Activated gamma-delta T cell treated with anti-CD3 and anti-CD28 coated beads, Interleukin-2, amount 50 U/mL, for 16 hours (primary cell): Measurements from ENCODE around the gene CYP4A22.
A peak's percentile ranks its signal among the peaks of the same experiment; 100 is the strongest.
"Not testable (repeated sequence)": the region's sequence is repeated elsewhere in the genome, so short reads cannot be mapped to it uniquely, and the experiment has no call there.

ENCODE experiments used
- DNase-seq: peaks from one replicate; pipeline ENCODE4 v3.0.0-alpha.2; 2020; ENCODE audit warnings: low read depth

Gene CYP4A22

DNA sequence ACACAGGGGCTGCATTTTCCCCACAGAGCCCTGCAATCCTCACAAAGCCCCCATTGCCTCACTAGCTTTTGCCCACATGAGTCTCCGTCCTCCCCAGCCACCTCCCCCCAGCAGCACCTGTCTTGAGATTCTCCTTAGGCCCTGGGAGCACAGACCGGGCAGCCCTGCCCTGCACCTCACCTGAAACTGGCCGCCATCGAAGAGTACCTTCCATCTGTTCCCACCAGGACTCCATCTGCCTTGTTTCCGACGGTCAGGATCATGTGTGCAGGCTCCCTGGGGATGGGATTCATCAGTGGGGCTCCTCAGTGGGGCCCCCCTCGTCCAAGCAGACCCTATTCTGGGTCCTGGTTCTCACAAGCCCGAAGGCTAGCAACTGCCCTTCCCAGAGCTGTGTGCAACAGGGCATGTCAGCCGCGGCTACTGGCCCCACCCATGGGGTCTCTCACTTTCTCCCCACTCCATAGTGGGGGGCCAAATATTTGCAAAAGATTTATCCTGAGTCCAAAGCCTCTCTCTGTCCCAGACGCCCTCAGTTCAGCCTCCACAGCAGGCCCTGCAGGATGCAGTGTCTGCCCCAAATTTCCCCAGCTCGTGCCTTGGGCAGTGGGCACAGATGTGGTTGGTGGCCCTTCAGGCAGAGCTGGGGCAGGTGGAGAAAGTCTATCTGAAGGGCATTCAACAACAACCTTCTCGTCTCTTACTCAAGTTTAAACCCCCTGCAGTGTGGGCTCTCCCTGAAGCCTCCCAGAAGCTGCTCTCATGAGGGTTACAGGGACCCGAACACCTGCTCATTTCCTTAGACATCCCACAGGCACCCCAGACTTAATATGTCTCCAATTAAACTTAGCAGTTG is 47.8 kb downstream of the CYP4A22 start:
- DNase-seq: no peak

GRCh38 chr1:47186267-47187185 is 49.3 kb downstream of the CYP4A22 start:
- DNase-seq: no peak

GRCh38 chr1:47187231-47187925 is 50.1 kb downstream of the CYP4A22 start:
- no peak for DNase-seq

DNA sequence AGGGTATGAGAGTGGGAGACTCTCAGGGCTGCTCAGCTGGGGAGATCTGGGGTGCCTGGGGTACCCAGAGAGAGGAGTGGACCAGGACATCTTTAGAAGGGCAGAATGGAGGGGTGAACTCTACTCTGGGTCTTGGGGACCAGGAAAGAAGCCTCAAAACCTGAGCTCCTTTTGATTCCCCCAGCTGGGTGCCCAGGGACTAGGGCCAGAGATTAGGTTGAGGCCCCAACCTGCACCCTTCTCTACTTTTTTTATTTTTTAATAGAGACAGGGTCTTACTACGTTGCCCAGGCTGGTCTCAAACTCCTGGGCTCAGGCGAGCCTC is 50.6 kb downstream of the CYP4A22 start:
- no peak for DNase-seq

GRCh38 chr1:47188791-47189785 is 51.8 kb downstream of the CYP4A22 start:
- DNase-seq: no peak

DNA sequence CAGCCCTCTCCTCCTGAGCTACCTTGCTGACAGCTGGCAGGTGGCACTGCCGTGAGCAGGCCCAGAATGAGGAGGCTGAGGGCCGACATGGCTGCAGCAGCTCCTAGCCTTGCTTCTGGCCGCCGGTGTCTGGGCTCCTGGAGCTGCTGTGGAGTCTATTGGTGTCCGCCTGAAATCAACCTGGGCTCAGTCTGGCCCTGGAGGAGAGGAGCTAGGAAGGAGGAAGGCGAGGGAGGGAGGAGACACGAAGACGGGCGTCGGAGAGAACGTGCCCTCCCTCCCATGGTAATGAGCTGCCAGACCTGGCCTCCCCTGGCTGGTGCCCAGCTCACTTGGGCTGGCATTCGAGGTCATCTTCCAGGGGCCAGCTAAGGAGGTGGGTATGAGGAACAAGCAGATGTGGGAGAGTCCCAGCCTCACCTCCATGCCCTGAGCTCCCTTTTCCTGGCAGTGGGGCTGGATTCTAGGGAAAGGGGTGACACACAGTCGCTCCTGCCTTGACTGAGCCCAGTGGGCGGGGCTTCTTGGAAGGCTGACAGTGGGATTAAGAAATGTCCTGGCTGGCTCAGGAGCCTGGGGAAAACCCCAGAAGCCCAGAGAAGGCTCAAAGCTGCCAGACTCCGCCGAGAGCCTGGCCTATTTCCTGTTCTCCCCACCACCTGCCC is 52.7 kb downstream of the CYP4A22 start, which contains the start of gene PDZK1IP1:
Gene PDZK1IP1 (minus strand): TSS at position 193 of the 665 bp plus-strand sequence. CDS start 104 bp downstream, at position 89.
- DNase-seq: no peak

- DNase-seq: no peak
Observed at GRCh38 chr1:47190509-47190855, 53.2 kb downstream of the CYP4A22 start.

DNA sequence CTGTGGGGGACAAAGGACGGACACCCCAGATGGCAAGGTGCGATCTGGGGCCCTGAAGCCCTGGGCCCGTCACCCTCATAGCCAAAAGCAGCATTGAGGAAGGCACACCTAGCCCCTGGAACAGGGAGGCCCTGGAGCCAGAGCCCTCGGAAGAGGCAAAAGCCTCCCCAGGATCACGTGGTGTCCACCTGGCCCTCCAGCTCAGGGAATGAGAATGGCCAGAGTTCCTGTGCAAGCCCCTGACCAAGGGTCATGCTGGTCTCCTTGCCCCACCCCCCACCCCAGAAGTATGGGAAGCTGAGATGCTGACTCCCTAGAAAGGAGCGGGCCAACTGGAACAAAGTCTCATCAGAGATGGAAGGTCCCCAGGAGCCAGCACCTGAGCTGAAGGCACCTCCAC is 53.6 kb downstream of the CYP4A22 start:
- DNase-seq: no peak

- no peak for DNase-seq
Observed at GRCh38 chr1:47191940-47192457, 54.8 kb downstream of the CYP4A22 start.

- peak; percentile 46 for DNase-seq
Observed at GRCh38 chr1:47192458-47193384, 55.5 kb downstream of the CYP4A22 start.

GRCh38 chr1:47193496-47193895 is 56.3 kb downstream of the CYP4A22 start:
- not testable (repeated sequence) for DNase-seq

GRCh38 chr1:47194311-47194710 is 57.1 kb downstream of the CYP4A22 start:
- DNase-seq: no peak

DNA sequence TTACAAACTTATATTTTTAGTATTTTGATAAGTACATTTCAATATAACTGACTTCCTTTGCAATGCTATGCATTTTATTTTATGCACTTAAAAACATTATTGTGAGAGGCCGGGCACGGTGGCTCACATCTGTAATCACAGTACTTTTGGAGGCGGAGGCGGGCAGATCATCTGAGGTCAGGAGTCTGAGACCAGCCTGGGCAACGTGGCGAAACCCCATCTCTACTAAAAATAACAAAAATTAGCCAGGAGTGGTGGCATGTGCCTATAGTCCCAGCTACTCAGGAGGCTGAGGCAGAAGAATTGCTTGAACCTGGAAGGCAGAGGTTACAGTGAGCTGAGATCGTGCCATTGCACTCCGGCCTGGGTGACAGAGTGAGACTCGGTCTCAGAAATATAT is 58.7 kb downstream of the CYP4A22 start:
- not testable (repeated sequence) for DNase-seq

DNA sequence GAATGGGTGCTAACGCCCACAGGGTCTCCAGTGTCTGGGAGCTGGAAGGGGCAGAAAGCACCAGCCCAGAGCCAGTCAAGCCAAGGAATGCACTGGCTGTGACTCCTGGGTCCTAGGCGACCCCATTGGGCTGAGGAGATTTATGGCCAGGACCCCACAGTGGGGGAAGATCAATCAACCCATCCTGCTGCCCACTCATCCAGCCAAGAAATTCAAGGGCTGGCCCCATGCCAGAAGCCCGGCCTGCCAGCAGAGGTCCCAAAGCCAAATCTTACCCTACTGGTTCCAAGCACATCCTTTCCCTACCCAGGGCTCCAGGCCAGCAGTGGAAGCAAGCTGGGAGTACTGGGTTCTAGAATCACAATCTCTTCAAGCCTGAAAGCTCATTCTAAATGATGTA is 59.4 kb downstream of the CYP4A22 start:
- no peak for DNase-seq

DNA sequence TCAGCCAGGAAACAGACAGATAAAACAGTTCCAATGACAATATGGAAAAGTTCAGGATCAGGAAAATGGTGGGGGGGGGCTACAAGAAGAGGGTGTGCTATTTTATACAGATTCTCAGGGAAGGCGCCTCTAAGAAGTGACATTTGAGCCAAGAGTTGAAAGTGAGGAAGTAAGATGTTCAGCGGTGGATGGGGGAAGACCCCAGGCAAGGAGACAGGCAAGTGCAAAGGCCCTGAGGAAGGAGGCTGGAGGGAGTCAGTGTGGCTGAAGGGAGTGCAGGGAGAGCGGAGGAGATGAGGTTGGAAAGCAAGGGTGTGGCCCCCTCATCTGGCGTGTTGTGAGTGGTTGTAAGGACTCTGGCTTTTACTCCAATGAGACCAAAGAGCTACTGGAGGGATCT is 61.0 kb downstream of the CYP4A22 start:
- no peak for DNase-seq
